ENCODE measurements around the gene FARS2.

- TF ChIP-seq CTCF (IDR thresholded peaks at IDR 0.05; ENCODE audit: poor library complexity), result no peak
- no peak for TF ChIP-seq EZH2phosphoT487 (IDR thresholded peaks at IDR 0.05; ENCODE audit: low read depth, severe bottlenecking, unreplicated experiment)
Observed at GRCh38 chr6:5679691-5680090, 418.4 kb downstream of the FARS2 start.

Data from hepatocyte (in vitro differentiated cells).